ENCODE measurements around the gene MROH2A.
"Not testable (repeated sequence)": the region's sequence is repeated elsewhere in the genome, so short reads cannot be mapped to it uniquely, and the experiment has no call there.

Gene MROH2A, protein sequence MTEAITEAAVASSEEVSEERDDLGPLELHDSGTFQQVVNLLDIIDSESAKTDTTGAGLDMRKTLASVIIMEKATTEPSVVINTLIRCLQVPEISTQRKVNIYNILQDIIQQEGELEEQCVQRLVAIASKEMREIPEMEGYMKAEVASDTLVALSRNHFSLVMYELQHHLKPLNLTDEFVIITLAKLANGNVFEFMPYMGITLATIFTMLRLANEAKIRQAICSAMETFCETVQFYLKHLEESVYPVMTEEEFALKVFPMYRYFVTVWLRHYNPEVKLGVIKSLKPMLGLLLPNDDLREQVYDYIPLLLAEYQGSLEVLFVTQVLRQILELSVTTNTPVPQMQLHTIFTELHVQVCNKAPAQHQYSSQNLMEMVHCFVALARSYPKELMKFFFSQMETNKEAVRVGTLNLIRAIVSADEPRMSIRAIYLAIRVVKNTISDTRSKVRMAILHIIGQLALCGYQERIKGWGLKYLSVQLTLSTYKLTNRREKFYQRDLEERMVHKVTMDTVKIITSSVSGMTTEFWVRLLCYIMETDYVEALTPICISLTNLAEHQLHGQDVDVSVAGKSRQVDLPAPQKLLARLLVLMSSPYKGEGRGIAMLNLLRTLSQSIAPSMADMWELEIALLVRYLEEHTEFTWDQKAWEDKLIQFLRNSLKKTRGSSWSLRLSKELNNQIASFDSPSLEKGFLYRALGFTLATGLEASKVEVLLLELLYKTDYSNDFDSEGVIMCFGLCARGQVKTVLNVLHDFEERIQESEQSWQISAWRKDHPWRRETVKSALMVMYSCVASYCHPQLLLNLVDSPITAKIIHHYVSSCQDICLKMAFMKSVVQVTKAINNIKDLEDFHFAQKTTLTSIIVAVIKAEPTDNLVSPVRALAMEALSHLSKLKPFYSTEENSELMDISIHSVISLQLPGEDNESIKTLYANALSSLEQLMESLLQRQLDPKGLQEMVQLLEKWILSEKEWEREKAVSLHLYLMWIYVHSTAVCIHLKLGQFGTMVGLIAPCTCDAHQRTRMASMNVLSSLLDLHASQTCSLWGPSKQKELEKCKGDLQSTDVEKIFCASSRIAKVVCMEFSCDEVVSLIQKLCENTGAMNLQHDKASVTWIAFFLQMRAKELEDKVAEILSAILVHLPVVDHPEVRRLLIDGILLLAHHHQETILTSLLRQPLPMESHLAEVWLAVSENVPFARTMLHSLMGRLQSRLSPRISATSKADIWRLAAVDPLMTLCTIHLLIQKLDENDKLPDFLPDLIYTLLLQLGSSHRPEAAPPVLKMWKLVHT (N-terminal part only)

DNA sequence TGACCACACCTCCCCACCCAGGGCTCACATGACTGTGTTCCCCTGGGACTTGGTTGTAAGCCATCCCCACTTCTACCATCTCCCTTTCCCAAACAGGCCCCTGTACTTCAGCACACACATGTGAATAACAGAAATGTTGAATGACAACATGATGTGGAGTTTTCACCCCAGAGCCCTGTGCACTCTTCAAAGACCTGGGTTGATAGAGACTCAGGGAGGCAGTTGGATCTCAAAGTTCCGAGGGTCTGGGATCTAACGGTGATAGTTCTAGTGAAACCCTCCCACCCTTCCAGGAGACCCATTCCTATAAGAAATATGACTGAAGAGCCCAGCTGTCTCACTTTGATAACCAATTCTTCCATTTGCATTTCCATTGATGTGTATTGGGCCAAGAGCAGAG, at the start of gene MROH2A:
MROH2A (plus strand) TSS at position 301 of the 400 bp plus-strand sequence. CDS start 1,029 bp downstream, outside the sequence.
- no peak for DNase-seq (ENCODE audit: low spot score)

DNA sequence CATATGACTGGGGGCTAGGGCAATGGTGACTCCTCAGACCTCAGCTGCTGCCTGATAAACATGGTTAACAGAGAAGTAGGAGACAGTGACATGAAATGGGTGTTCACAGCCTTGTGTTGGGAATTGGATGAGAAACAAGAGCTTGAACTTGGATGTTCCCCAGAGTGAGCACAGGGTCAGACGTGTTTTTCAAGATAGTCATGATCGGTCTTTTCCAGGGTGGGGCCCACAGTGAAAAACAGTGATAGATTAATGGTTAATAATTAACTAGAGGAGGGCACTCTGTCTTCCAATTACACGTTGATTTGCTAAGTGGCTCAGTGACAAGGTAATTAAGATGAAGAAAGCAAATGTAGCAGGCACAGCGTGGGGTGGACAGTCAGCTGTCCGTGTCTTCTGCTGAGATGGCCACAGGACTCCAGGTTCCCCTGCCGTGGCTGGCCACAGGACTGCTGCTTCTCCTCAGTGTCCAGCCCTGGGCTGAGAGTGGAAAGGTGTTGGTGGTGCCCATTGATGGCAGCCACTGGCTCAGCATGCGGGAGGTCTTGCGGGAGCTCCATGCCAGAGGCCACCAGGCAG, 49.3 kb upstream of the MROH2A start, which contains the start of gene UGT1A3:
UGT1A3 (plus strand) TSS at position 320 of the 579 bp plus-strand sequence; CDS start at position 405, 85 bp downstream.
- DNase-seq (ENCODE audit: low spot score), result no peak

DNA sequence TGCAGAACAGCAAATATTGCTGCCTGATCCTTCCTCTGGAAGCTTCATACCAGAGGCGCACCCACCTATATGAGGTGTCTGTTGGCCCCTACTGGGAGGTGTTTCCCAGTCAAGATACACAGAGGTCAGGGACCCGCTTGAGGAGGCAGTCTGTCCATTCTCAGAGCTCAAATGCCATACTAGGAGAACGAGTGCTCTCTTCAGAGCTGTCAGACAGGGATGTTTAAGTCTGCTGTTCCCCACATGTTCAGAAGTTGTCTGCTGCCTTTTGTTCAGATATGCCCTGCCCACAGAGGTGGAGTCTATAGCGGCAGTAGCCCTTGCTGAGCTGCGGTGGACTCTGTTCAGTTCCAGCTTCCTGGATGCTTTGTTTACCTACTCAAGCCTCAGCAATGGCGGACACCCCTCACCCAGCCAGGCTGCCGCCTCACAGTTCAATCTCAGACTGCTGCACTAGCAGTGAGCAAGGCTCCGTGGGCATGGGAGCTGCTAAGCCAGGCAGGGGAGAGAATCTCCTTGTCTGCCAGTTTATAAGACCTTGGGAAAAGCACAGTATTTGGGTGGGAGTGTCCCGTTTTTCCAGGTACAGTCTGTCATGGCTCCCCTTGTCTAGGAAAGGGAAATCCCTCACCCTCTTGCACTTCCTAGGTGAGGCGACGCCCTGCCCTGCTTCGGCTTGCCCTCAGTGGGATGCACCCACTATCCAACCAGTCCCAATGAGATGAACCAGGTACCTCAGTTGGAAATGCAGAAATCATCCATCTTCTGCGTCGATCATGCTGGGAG, 41.1 kb upstream of the MROH2A start:
- DNase-seq (ENCODE audit: low spot score), result not testable (repeated sequence)

DNA sequence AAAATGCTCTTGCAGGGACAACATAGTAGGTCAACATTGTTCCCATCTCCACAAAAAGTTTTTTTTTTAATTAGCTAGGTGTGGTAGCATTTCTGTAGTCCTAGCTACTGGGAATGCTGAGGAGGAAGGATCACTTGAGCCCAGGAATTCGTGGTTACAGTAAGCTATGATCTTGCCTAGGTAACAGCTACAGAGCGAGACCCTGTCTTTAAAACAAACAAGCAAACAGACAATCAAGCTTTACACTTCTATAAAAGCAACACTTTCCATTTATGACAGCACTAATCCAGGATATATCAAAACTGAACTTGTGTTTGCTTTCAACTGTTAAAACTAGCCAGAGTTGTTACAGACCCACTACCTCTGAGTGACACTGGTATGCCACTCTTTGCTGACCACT, 37.3 kb upstream of the MROH2A start:
- no peak for DNase-seq (ENCODE audit: low spot score)

DNA sequence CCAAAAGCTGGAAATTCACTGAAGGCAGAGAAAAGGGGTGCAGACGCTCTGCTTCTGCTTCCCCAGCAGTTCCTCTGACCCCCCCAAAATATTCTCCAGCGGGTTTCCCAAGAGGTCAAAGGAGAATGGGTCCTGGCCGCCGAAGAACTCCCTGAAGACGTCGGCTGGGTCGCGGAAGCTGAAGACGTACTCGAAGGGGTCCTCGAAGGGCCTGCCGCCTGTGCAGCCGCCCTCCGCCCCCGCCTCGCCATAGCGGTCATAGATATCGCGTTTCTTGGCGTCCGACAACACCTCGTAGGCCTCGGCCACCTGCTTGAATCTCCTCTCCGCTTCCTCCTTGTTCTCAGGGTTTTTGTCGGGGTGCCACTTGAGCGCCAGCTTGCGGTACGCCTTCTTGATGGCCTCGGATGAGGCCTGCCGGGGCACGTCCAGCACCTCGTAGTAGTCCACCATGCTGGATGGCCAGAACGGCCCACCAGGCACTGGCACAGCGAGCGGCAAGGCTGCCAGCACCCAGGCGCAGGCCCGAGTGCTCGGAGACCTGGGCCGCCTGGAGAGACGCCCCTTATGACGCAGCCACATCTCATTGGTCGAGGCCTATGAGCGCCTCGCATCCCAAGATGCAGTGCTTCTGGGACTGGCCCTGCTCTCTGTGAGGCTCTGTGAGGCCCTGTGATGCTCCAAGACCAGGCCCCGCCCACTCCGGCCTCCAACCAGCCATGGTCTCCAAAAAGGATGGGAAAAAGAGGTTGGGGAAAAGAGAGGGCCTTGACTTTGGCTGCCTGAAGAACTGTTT, 34.5 kb upstream of the MROH2A start:
- DNase-seq (ENCODE audit: low spot score), result no peak

DNA sequence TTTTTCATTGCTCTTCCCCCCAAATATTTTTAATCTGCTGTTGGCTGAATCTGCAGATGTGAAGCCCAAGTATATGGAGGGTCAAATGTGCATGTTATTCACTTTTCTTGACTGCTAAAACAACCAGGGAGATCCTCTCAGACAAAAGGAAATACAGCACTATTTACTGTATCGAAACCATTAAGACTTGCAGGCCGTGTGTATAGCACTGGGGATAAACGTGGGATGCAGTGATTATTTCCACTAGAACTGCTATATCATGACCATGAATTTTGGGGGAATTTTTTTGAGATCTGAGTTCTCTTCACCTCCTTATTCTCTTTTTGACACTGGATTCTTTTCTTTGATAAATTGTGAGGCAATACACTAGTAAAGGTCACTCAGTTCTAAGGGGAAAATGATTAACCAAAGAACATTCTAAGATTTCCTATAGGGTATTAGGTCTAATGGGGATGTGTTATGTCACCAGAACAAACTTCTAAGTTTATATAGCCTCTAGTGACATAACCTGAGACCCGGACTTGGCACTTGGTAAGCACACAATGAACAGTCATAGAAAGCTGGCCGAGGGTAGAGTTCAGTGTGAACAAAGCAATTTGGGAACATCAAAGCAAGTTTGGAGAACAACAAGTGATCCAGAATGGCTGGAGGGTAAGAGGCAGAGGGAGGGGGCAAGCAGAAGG, 32.9 kb upstream of the MROH2A start:
- DNase-seq (ENCODE audit: low spot score), result no peak

DNA sequence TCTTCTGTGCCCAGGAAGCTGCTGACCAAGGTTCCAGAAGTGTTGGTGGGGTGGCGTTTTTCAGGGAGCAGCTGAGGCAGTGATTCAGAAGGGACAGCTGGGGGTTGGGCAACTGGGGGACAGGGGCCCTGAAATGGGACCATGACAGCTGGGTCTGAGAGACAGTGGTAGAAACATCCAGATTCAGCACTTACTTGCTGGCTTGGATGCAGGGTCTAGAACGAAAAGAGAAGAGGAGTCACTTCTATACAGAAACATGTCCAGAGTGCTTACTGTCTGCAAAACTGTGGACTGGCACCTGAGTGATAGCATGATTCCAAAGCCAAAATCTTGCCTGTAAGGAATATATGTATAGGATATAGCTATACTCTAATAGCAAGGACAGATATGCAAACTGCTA, 32.3 kb upstream of the MROH2A start:
- not testable (repeated sequence) for DNase-seq (ENCODE audit: low spot score)

DNA sequence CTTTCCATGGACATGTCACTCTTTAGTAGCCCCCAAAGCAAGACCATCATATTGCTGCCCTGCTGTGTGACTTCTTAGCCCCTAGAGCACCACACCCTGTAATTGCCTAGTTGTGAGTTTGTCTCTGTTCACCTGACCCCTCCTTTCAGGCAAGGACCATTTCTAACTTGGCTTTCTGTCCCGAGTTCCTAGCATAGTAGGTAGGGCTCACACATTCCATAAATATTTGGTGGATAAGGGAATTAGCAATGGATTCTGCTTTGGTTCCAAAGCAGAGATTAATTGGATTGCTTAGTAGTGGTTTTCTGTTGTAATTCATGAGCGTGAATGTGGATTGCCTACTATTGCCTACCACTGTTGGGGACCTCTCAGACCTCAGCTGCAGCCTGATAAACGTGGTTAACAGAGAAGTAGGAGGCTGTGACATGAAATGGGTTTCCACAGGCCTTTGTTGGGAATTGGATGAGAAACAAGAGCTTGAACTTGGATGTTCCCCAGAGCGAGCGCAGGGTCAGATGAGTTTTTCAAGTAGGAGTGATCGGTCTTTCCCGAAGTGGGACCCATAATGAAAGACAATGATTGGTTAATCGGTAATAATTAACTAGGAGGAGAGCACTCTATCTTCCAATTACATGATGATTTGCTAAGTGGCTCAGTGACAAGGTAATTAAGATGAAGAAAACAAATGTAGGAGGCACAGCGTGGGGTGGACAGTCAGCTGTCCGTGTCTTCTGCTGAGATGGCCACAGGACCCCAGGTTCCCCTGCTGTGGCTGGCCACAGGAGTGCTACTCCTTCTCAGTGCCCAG, 31.5 kb upstream of the MROH2A start:
- no peak for DNase-seq (ENCODE audit: low spot score)

DNA sequence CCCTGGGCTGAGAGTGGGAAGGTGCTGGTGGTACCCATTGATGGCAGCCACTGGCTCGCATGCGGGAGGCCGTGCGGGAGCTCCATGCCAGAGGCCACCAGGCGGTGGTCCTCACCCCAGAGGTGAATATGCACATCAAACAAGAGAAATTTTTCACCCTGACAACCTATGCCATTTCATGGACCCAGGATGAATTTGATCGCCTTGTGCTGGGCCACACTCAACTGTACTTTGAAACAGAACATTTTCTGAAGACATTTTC, 30.9 kb upstream of the MROH2A start:
- no peak for DNase-seq (ENCODE audit: low spot score)

DNA sequence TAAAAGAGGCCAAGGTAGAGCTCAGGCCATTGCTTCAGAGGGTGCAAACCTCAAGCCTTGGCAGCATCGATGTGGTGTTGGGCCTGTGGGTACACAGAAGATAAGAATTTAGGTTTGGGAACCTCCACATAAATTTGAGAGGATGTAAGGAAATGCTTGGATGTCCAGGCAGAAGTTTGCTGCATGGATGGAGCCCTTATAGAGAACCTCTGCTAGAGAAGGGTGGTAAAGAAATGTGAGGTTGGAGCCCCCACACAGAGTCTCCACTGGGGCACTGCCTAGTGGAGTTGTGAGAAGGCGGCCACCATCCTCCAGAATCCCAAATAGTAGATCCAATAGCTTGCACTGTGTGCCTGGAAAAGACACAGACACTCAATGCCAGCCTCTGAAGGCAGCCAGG, 27.4 kb upstream of the MROH2A start:
- not testable (repeated sequence) for DNase-seq (ENCODE audit: low spot score)

DNA sequence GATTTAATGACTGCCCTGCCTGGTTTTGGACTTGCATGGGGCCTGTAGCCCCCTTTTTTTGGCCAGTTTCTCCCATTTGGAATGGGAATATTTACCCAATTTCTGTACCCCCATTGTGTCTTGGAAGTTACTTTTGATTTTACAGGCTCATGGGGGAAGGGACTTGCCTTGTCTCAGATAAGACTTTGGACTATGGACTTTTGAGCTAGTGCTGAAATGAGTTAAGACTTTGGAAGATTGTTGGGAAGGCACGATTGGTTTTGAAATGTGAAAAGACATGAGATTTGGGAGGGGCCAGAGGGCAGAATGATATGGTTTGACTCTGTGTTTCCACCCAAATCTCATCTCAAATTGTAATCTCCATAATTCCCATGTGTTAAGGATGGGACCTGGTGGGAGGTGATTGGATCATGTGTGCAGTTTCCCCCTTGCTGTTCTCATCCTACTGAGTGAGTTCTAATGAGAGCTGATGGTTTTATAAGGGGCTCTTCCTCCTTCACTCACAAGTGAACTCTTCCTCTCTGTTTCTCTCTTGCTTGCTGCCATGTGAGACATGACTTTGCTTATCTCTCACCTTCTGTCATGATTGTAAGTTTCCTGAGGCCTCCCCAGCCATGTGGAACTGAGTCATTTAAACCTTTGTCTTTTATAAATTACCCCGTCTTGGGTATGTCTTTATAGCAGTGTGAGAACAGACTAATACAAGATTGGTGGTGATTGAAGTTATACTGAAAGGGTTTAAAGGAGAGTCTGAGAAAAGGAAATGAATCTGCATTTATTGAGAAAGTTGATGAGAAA, 26.7 kb upstream of the MROH2A start:
- not testable (repeated sequence) for DNase-seq (ENCODE audit: low spot score)

DNA sequence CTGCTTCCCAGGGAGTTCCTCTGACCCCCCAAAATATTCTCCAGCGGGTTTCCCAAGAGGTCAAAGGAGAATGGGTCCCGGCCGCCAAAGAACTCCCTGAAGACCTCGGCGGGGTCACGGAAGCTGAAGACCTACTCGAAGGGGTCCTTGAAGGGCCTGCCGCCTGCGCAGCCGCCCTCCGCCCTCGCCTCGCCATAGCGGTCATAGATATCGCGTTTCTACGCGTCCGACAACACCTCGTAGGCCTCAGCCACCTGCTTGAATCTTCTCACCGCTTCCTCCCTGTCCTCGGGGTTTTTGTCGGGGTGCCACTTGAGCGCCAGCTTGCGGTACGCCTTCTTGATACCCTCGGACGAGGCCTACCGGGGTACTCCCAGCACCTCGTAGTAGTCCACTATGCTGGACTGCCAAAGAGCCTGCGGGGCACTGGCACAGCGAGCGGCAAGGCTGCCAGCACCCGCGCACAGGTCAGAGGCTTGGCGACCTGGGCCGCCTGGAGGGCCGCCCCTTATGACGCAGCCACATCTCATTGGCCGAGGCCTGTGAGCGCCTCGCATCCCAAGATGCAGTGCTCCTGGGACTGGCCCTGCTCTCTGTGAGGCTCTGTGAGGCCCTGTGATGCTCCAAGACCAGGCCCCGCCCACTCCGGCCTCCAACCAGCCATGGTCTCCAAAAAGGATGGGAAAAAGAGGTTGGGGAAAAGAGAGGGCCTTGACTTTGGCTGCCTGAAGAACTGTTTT, 23.1 kb upstream of the MROH2A start:
- no peak for DNase-seq (ENCODE audit: low spot score)

DNA sequence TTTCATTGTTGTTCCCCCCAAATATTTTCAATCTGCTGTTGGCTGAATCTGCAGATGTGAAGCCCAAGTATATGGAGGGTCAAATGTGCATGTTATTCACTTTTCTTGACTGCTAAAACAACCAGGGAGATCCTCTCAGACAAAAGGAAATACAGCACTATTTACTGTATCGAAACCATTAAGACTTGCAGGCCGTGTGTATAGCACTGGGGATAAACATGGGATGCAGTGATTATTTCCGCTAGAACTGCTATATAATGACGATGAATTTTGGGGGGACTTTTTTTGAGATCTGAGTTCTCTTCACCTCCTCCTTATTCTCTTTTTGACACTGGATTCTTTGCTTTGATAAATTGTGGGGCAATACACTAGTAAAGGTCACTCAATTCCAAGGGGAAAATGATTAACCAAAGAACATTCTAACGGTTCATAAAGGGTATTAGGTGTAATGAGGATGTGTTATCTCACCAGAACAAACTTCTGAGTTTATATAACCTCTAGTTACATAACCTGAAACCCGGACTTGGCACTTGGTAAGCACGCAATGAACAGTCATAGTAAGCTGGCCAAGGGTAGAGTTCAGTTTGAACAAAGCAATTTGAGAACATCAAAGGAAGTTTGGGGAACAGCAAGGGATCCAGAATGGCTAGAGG, 21.6 kb upstream of the MROH2A start:
- no peak for DNase-seq (ENCODE audit: low spot score)

DNA sequence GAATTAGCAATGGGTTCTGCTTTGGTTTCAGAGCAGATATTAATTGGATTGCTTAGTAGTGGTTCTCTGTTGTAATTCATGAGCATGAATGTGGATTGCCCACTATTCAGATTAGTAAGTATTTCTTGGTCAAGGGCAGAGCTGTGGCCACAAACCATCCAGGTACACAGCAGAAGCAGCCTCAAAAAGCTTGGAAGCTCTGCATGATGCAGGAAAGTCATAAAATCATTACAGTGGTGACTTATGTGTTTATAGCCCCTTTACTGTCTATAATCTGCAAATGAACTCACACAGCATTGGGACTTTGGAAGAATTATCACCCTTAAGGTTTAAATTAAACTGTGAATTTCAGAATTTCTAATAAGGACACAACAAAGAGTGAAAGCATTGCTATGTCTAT, 20.0 kb upstream of the MROH2A start:
- no peak for DNase-seq (ENCODE audit: low spot score)

DNA sequence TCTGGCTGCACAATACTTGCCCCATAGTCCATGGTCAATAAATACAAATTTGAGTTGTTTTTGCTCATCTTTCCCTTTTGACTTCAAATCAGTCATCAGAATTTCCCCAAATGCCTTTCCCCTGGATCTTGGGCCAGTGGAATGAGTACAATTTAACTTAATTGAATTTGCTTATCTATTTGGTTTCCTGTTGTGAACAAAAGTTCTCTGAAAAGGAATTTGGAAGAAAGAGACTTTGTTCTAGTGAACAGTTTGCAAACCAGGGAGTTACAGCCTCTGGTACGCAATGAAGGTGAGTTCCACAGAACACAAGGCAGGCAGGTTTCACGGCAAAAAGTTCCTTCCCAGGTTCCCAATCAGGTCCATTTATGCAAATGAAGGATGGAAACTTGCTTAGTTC, 19.3 kb upstream of the MROH2A start:
- no peak for DNase-seq (ENCODE audit: low spot score)

DNA sequence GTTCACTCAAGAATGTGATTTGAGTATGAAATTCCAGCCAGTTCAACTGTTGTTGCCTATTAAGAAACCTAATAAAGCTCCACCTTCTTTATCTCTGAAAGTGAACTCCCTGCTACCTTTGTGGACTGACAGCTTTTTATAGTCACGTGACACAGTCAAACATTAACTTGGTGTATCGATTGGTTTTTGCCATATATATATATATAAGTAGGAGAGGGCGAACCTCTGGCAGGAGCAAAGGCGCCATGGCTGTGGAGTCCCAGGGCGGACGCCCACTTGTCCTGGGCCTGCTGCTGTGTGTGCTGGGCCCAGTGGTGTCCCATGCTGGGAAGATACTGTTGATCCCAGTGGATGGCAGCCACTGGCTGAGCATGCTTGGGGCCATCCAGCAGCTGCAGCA, 18.1 kb upstream of the MROH2A start, which contains the start of gene UGT1A1:
UGT1A1 (plus strand) TSS at position 228 of the 400 bp plus-strand sequence; CDS start at position 246, 18 bp downstream.
- no peak for DNase-seq (ENCODE audit: low spot score)
